Measurements from ENCODE around the gene ELF1. TPM values are rescaled to one million over a fixed set of nuclear protein-coding genes. Genes with fewer than 3 reads are reported as not detected.
"Not testable (repeated sequence)": the region's sequence is repeated elsewhere in the genome, so short reads cannot be mapped to it uniquely, and the experiment has no call there.

Gene ELF1
- total RNA-seq, 1 experiment from 2014 or later, result 8.6 TPM

DNA sequence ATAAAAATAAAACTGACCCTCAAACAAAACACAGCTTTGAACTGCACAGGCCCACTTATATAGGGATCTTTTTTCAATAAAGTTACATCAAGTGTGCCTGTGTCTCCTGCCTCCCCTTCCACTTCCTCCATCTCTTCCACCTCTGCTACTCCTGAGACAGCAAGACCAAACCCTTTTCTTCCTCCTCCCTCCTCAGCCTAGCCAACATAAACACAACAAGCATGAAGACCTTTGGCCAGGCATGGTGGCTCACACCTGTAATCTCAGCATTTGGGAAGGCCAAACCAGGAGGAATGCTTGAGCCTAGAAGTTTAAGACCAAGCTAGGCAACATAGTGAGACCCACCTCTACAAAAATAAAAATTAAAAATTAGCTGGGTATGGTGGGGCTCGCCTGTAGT is 72.6 kb downstream of the ELF1 start:
- H3K9me3 ChIP-seq (replicated peaks), result no peaks in the 10 kb centered on the region
- H3K36me3 ChIP-seq, result peaks cover 14% of the 10 kb centered on the region
- H3K27me3 ChIP-seq (replicated peaks), result no peaks in the 10 kb centered on the region
- H3K4me1 ChIP-seq (replicated peaks), result no peaks in the 10 kb centered on the region
- H3K4me3 ChIP-seq, result no peak overlapping the region
- no peak for DNase-seq (ENCODE audit: low read depth in 1 of 2, low spot score in 2 of 2)
- H3K27ac ChIP-seq, result no peak overlapping the region

GRCh38 chr13:40943073-40943472 is 76.0 kb downstream of the ELF1 start:
- Histone ChIP-seq H3K36me3 (peaks cover 9% of the 10 kb centered on the region), H3K9me3 (replicated peaks) (no peaks in the 10 kb centered on the region), H3K27me3 (replicated peaks) (no peaks in the 10 kb centered on the region), H3K27ac (no peak overlapping the region), H3K4me1 (replicated peaks) (no peaks in the 10 kb centered on the region), H3K4me3 (no peak overlapping the region)
- DNase-seq (ENCODE audit: low read depth in 1 of 2, low spot score in 2 of 2), result no peak

DNA sequence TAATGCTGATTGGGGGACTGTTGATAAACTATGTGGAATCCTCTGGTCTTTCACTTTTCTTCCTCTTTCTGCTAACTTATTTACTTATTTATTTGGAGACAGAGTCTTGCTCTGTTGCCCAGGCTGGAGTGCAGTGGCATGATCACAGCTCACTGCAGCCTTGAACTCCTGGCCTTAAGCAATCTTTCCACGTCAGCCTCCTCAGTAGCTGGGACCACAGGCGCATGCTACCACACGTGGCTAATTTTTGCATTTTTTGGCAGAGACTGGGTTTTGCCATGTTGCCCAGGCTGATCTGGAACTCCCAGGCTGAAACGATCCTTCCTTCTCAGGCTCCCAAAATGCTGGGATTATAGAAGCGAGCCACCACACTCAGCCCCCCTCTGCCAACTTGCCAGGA is 77.5 kb downstream of the ELF1 start:
- no peak for DNase-seq (ENCODE audit: low read depth in 1 of 2, low spot score in 2 of 2)
- no peak overlapping the region for H3K27ac ChIP-seq

GRCh38 chr13:40940841-40941240 is 78.3 kb downstream of the ELF1 start:
- Histone ChIP-seq H3K27me3 (replicated peaks) (no peaks in the 10 kb centered on the region), H3K4me3 (no peak overlapping the region), H3K9me3 (replicated peaks) (no peaks in the 10 kb centered on the region), H3K27ac (no peak overlapping the region), H3K36me3 (peaks cover 5% of the 10 kb centered on the region), H3K4me1 (replicated peaks) (no peaks in the 10 kb centered on the region)
- no peak for DNase-seq (ENCODE audit: low read depth in 1 of 2, low spot score in 2 of 2)

More for the DNA sequence above, 77.5 kb downstream of the ELF1 start:
- no peaks in the 10 kb centered on the region for H3K9me3 ChIP-seq (replicated peaks)
- no peaks in the 10 kb centered on the region for H3K27me3 ChIP-seq (replicated peaks)
- H3K36me3 ChIP-seq, result peaks cover 5% of the 10 kb centered on the region
- no peak overlapping the region for H3K4me3 ChIP-seq
- no peaks in the 10 kb centered on the region for H3K4me1 ChIP-seq (replicated peaks)

GRCh38 chr13:40933508-40934204 is 85.5 kb downstream of the ELF1 start:
- DNase-seq (ENCODE audit: low read depth in 1 of 2, low spot score in 2 of 2), result no peak
- Histone ChIP-seq H3K27me3 (replicated peaks) (no peaks in the 10 kb centered on the region), H3K4me1 (replicated peaks) (no peaks in the 10 kb centered on the region), H3K9me3 (replicated peaks) (no peaks in the 10 kb centered on the region), H3K4me3 (no peak overlapping the region), H3K27ac (no peak overlapping the region), H3K36me3 (peaks cover 10% of the 10 kb centered on the region; the same call in 1 of the 2 replicates)

DNA sequence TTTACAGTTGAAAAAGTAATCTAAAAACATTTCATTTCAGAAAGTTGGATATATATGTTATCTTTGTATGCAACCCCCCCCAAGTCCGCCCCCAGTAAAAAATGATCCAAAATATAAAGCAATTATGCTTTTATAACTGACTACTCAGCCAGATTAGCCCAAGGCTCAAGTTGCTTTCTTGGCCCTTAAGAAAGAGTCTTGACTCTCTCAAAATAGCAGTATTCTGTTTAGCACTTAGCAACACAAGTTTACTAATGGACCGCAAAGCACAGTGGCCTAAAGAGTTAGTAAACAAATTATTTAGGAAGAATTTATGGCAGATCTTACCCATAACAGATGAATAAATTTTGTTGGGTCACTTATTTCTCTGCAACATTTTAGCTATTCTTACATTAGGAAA is 86.9 kb downstream of the ELF1 start:
- DNase-seq (ENCODE audit: low read depth in 1 of 2, low spot score in 2 of 2), result no peak
- no peaks in the 10 kb centered on the region for H3K27me3 ChIP-seq (replicated peaks)

DNA sequence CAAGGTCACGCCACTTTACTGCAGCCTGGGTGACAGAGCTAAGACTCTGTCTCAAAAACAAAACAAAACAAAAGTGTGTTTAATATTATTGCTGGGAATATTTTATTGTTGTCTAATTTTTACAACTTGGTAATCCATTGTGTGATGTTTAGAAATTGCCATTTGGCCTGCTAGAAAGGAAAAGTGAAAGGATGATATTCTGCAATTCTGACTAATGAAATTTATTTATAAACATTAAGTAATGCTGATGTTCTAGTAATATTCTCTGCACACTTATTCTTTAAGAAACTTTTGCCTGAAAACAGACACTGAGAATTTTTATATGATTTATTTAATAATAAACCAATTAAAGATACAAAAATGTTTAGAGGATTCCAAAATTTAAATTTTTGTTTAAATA is 87.4 kb downstream of the ELF1 start:
- no peaks in the 10 kb centered on the region for H3K4me1 ChIP-seq (replicated peaks)
- no peak overlapping the region for H3K4me3 ChIP-seq
- DNase-seq (ENCODE audit: low read depth in 1 of 2, low spot score in 2 of 2), result no peak
- H3K9me3 ChIP-seq (replicated peaks), result no peaks in the 10 kb centered on the region
- no peak overlapping the region for H3K27ac ChIP-seq
- peaks cover 10% of the 10 kb centered on the region; the same call in 1 of the 2 replicates for H3K36me3 ChIP-seq
- no peaks in the 10 kb centered on the region for H3K27me3 ChIP-seq (replicated peaks)

More for the DNA sequence above, 86.9 kb downstream of the ELF1 start:
- Histone ChIP-seq H3K27ac (no peak overlapping the region), H3K4me1 (replicated peaks) (no peaks in the 10 kb centered on the region), H3K9me3 (replicated peaks) (no peaks in the 10 kb centered on the region), H3K36me3 (peaks cover 10% of the 10 kb centered on the region; the same call in 1 of the 2 replicates), H3K4me3 (no peak overlapping the region)

GRCh38 chr13:40929883-40930282 is 89.2 kb downstream of the ELF1 start:
- DNase-seq (ENCODE audit: low read depth in 1 of 2, low spot score in 2 of 2); H3K27me3 ChIP-seq (replicated peaks); H3K9me3 ChIP-seq (replicated peaks); H3K4me1 ChIP-seq (replicated peaks); H3K4me3 ChIP-seq; H3K27ac ChIP-seq: not testable (repeated sequence)
- peaks cover 10% of the 10 kb centered on the region; the same call in 1 of the 2 replicates for H3K36me3 ChIP-seq

- Histone ChIP-seq H3K4me3 (no peak overlapping the region), H3K9me3 (replicated peaks) (no peaks in the 10 kb centered on the region), H3K27ac (no peak overlapping the region), H3K4me1 (replicated peaks) (no peaks in the 10 kb centered on the region), H3K27me3 (replicated peaks) (no peaks in the 10 kb centered on the region), H3K36me3 (peaks cover 10% of the 10 kb centered on the region; the same call in 1 of the 2 replicates)
- no peak for DNase-seq (ENCODE audit: low read depth in 1 of 2, low spot score in 2 of 2)
Observed at GRCh38 chr13:40928980-40929379, 90.1 kb downstream of the ELF1 start.

GRCh38 chr13:40927929-40928328 is 91.2 kb downstream of the ELF1 start:
- no peaks in the 10 kb centered on the region; the same call in 1 of the 2 replicates for H3K36me3 ChIP-seq
- no peak for DNase-seq (ENCODE audit: low read depth in 1 of 2, low spot score in 2 of 2)
- no peaks in the 10 kb centered on the region for H3K27me3 ChIP-seq (replicated peaks)
- H3K9me3 ChIP-seq (replicated peaks), result no peaks in the 10 kb centered on the region
- H3K4me1 ChIP-seq (replicated peaks), result no peaks in the 10 kb centered on the region
- H3K4me3 ChIP-seq, result no peak overlapping the region
- no peak overlapping the region for H3K27ac ChIP-seq

DNA sequence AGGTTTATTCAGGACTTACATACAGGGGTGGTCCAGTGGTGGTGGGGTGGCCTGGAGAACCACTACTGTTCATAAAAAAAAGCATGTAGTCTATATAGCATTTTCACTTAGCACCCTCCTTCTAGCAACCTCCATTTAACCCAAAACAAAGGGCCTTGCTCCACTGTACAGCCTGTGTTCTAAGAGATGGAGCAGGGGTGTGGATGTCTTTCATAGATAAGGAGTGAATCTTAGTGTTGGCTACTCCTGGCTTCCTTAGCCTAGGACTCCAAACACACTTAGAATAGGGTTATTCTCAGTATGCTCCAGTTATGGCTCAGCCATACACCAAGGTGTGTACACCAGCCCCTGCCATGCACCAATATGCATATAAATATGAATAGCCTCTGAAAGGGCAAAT is 95.2 kb downstream of the ELF1 start:
- DNase-seq (ENCODE audit: low read depth in 1 of 2, low spot score in 2 of 2), result no peak
- no peak overlapping the region for H3K4me3 ChIP-seq
- no peaks in the 10 kb centered on the region for H3K27me3 ChIP-seq (replicated peaks)
- peaks cover 7% of the 10 kb centered on the region; the same call in 1 of the 2 replicates for H3K4me1 ChIP-seq (replicated peaks)
- no peaks in the 10 kb centered on the region for H3K9me3 ChIP-seq (replicated peaks)
- H3K27ac ChIP-seq, result no peak overlapping the region
- no peaks in the 10 kb centered on the region for H3K36me3 ChIP-seq

DNA sequence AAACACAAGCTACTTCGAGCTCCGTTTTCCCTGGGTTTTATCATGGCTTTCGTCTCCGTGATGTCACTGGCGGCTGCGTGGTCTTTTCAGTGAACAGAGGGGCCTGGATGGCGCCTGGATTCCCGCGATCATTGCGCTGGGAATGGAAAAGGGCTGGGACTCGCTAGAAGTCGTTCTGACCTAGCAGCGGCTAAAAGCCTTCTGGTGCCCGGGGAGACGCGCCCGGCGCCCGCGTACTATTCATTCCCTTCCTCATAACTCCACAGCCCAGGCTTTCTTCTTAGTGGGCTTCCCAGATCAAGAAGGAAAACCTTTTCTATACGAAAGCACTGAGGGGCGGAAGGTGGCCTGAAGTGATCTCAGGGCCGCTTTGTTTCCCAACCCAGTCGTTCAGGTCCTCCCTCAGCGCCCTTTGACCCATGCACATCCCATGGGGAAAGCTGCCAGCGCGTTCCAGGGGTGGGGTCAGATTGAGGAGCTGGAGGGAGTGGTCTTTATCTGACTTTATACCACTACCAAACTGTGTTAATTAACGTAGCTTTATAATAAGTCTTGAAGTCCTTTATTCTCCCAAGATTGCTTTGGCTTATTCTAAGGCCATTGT is 96.6 kb downstream of the ELF1 start:
- Histone ChIP-seq H3K4me3 (no peak overlapping the region), H3K9me3 (replicated peaks) (no peaks in the 10 kb centered on the region), H3K36me3 (no peaks in the 10 kb centered on the region), H3K27me3 (replicated peaks) (no peaks in the 10 kb centered on the region), H3K4me1 (replicated peaks) (peaks cover 7% of the 10 kb centered on the region; the same call in 1 of the 2 replicates), H3K27ac (no peak overlapping the region)
- no peak for DNase-seq (ENCODE audit: low read depth in 1 of 2, low spot score in 2 of 2)

- H3K4me3 ChIP-seq, result peak overlapping the region; percentile 49
- H3K27me3 ChIP-seq (replicated peaks), result no peaks in the 10 kb centered on the region
- H3K36me3 ChIP-seq, result no peaks in the 10 kb centered on the region
- peak in 1 of 2 experiments; percentile 45 for DNase-seq (ENCODE audit: low read depth in 1 of 2, low spot score in 2 of 2)
- no peaks in the 10 kb centered on the region for H3K9me3 ChIP-seq (replicated peaks)
- H3K4me1 ChIP-seq (replicated peaks), result peaks cover 7% of the 10 kb centered on the region; the same call in 1 of the 2 replicates
- peak overlapping the region; percentile 34 for H3K27ac ChIP-seq
Observed at GRCh38 chr13:40920826-40921225, 98.3 kb downstream of the ELF1 start.

DNA sequence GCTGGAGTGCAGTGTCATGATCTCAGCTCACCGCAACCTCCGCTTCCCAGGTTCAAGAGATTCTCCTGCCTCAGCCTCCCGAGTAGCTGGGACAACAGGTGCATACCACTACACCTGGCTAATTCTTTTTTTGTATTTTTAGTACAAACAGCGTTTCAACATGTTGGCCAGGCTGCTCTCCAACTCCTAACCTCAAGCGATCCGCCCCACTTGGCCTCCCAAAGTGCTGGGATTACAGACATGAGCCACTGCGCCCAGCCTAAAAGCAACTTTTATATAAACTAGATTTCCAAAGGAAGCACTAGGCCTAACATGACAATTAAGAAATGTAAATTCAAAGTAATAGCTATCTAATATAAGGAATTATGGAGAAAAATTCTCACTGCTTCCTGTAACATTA is 99.2 kb downstream of the ELF1 start:
- H3K9me3 ChIP-seq (replicated peaks); H3K27me3 ChIP-seq (replicated peaks); H3K27ac ChIP-seq; H3K4me1 ChIP-seq (replicated peaks); H3K36me3 ChIP-seq; H3K4me3 ChIP-seq; DNase-seq (ENCODE audit: low read depth in 1 of 2, low spot score in 2 of 2): not testable (repeated sequence)

Data from SJSA1 (cell line).